ENCODE measurements around the gene ZC3H12C. TPM values are rescaled to one million over a fixed set of nuclear protein-coding genes. Genes with fewer than 3 reads are reported as not detected.

ZC3H12C gene
- total RNA-seq, 1 donor from 2014 or later = 7.5 TPM

Other genes starting within 250 kb of the ZC3H12C start
- gene RDX, start 203.2 kb downstream of the ZC3H12C start, total RNA-seq = 87.6 and 88.4 TPM in 2 replicates

All from activated CD4-positive, alpha-beta T cell treated with anti-CD3 and anti-CD28 coated beads, Interleukin-2, amount 10 ng/mL, durations not matched to agents 24 days and 14 days (primary cell).